HG02885 (cell line): ENCODE results near the gene OIP5.
"Not testable (repeated sequence)": the region's sequence is repeated elsewhere in the genome, so short reads cannot be mapped to it uniquely, and the experiment has no call there.

Experiments
- ATAC-seq: cut with Tn5 transposase; IDR thresholded peaks from one replicate; pipeline ENCODE4 v1.9.1; 2021; ENCODE audit warnings: mild to moderate bottlenecking; ENCODE audit not compliant: unreplicated experiment, poor library complexity

OIP5 gene

DNA sequence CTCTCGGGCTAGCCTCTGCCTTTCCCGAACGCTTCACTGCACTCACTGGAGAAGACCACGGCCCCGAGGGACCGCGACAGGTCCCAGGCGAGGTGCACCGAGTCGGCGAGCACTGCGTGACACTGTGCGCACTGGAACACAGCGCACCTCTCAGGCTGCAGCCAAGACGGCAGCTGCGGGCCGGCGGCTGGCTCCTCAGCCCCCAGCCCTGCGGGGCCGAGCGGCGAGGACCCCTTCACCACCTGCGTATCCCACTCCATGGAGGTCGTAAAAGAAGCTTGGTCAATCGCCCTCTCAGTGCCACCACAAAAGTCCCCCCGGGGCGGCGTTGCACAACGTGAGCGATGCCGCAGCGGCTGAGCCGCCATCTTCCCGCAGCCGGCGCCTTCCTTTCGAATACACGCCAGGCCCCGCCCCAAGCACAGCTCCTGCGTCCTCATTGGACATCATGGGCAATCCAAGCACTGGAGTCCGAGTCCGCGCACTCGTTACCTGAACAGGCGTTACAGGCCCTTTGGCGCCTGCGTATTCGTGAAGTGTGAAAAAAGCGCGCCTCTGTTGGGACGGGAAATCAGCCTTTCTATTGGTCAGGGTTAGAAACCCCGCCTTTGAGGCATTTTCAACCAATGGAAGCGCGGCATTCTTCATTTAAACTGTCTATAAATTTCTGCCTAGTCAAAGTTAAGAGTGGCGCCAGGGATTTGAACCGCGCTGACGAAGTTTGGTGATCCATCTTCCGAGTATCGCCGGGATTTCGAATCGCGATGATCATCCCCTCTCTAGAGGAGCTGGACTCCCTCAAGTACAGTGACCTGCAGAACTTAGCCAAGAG is at the start of gene OIP5, which contains the start of gene NUSAP1:
Gene OIP5 (minus strand): TSS at position 398 of the 832 bp plus-strand sequence. CDS start 30 bp downstream, at position 368.
Gene NUSAP1 (plus strand): TSS at position 688 of the 832 bp plus-strand sequence. CDS start 77 bp downstream, at position 765.
- peak; percentile 90 for ATAC-seq

DNA sequence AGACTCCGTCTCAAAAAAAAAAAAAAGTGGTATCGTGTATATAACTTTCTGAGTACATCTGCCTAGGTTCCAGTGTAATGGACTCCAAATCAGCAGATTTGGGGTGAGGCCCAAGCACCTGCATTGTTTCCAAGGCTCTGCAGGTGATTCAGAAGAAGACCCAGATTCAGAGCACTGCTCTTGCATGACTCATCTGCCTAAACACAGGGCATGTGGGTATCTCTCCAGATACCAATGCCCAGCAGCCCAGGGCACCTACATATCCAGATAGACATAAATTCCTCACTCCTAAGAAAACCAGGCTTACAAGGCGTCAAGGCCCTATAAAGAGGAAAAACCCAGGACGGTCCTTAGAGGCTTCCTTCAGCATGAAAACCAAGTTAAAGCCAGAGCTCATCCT is 45.6 kb upstream of the OIP5 start:
- no peak for ATAC-seq

DNA sequence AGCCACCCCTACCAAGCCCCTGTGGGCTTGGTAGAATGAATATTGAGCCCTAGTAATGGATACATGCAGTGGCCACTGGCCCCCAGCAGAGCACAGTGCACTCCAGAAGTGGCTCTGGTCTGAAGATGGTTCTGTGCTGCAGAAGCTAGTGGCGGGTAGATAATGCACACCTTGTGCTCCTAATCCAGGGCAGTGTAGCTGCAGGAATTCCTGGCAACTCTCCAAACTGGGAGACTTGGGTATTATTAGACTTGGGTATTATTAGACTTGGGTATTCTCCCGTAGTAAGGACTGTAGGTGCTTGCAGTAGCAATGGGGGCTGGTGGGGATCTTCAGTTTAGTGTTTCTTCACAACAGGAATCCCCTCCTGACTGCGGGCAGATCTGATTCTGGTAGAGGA is 35.0 kb upstream of the OIP5 start:
- ATAC-seq = no peak

DNA sequence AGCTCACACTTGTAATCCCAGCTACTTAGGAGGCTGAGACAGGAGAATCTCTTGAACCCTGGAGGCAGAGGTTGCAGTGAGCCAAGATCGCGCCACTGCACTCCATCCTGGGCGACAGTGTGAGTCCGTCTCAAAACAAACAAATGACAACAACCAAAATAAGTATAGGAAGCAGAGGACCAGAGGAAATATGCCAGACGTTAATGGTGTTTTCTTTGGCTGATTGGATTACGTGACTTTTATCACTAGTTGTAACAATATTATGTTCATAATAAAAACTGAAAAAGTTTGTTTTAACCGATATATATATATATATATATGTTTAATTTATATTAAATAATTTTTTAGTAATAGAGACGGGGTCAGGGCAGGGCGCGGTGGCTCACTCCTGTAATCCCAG is 22.0 kb upstream of the OIP5 start:
- no peak for ATAC-seq

DNA sequence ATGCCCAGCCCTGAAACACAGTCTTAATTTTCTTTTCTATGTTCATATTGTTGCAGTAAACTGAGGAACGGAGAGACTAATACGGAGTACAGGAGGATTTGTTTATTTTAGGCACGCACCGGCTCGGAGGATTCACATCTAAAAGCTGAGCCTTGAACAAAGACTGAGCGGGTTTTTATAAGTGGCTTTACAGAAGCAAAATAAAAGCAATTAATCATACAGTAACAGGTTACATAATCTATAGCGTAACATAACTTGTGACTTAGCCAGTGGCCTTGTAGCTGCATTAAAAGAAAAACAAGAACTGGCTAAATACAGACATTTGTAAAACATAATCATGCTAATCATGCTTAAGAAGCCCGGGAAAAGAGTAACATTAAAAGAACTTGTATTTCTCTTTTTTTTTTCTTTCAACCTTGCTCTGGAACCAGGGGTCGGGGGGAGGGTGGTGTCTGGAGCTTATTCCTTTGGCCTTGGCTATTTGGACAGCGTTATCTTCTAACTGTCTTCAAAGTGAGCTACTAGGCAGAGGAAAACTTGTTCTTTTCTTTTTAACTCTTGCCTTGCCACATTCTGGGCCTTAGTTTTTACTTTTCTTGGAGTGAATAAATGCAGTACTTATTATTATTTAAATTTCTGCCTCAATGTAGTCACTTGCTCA is 17.8 kb upstream of the OIP5 start:
- no peak for ATAC-seq

DNA sequence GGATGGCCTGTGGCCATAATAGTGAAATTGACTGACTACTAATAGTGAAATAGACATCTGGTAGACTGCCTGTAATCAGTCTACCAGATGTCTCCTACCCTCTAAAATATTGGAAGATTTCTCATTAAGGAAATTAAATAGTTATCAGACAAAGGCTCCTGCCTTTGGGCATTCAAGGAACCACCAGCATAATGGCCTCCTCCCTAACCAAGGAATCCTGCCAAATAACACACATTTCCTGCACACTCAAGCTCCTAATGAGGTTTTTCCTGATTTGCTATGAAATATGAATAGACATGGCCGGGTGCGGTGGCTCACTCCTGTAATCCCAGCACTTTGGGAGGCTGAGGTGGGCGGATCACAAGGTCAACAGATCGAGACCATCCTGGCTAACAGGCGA is 14.8 kb upstream of the OIP5 start:
- no peak for ATAC-seq

DNA sequence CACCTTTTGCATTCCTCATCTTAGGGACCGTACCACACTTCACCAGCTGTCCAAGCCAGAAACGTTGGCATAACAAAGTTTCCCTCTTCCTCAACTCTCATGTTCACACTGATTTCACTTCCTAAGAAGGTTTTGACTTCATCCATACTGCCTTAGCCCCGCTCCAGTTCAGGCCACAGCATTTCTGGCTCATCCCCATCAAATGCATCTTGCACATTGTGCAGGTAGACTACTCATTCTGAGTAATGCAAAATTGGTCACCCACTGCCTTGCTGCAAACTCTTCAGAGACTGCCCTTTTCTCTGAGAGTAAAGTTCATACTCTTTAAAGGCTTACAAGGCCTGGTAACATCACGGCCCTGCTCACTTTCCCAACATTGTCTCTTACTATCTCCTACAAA is 9.1 kb upstream of the OIP5 start:
- ATAC-seq = no peak

DNA sequence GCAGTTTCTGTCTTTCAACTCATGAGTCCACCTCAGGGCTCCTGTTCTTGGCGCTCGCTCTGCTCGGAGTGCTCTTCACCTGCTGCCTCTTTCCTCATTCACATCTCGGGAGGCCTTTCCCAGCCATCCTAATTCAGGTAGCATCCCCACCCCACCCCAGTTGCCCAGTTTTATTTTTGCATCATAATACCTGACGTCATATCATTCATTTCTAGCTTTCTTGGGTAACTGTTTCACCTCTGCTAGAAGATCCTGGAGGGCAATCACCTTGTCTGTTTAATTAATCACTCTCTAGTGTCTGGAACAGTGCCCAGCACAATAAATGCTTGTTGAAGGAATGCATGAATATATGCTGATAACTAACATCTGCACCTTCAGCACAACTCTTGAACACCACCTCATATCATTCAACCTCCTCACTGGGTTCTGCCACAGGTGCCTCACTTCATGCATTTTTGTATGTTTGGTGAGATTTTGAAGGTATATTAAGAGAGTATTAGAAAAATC is 7.9 kb upstream of the OIP5 start:
- ATAC-seq = no peak

DNA sequence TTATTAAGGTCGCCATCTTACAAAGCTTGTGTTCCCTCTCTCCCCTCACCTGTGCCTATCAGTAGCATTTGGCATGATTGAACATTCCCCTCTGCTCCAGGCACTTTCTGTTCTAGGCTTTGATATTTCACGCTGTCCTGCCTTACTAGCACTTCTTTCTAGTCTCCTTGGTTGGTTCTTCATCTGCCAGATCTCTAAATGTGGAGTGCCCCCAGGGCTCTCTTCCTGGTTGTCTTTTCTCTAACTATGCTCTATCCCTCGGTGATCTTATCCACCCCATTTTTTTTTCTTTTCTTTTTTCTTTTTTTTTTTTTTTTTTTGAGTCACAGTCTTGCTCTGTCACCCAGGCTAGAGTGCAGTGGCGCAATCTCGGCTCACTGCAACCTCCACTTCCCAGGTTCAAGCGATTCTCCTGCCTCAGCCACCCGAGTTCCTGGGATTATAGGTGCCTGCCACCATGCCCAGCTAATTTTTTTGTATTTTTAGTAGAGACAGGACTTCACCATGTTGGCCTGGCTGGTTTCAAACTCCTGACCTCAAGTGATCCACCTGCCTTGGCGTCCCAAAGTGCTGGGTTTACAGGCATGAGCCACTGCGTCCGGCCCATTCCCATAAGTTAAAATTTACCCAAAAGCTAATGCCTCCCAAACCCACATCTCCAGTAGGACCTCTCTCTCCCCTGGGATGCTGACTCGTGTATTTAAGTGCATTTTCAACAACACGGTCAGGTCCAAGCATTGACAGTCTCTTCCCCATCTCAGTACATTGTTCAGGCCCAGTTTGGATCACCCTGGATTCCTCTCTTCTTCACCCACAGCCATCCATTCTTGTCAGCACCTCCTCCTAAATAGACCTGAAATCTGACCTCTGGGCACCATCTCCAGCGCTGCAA is 5.5 kb upstream of the OIP5 start:
- no peak for ATAC-seq

DNA sequence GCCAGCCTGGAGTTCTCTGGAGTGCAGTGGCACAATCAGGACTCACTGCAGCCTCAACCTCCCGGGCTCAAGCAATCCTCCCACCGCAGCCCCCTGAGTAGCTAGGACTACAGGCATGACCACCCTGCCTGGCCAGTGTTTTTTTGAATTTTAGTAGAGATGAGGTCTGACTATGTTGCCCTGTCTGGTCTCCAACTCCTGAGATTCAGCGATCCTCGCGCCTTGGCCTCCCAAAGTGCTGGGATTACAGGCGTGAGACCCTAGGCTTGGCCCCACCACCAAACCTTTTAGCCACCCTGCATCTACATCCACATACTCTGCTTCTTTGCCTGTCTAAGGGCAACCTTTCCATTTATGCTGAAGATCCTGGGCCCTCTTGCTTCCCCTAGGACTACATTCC is 4.7 kb upstream of the OIP5 start:
- no peak for ATAC-seq

DNA sequence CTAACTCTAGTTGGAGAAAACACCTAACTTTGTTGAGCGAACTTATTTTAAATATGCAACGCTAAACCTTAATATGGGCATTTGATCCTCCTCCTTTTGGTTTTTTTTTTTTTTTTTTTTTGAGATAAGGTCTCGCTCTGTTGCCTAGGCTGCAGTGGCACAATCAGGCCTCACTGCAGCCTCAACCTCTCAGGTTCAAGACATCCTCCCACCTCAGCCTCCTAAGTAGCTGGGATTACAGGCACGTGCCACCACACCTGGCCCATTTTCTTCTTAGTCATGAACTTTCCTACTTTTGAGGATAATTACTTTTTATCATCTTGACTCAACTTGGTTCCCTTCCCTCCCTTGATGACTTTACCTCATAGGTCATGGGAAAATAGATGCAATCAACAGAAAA is 4.2 kb upstream of the OIP5 start:
- no peak for ATAC-seq

DNA sequence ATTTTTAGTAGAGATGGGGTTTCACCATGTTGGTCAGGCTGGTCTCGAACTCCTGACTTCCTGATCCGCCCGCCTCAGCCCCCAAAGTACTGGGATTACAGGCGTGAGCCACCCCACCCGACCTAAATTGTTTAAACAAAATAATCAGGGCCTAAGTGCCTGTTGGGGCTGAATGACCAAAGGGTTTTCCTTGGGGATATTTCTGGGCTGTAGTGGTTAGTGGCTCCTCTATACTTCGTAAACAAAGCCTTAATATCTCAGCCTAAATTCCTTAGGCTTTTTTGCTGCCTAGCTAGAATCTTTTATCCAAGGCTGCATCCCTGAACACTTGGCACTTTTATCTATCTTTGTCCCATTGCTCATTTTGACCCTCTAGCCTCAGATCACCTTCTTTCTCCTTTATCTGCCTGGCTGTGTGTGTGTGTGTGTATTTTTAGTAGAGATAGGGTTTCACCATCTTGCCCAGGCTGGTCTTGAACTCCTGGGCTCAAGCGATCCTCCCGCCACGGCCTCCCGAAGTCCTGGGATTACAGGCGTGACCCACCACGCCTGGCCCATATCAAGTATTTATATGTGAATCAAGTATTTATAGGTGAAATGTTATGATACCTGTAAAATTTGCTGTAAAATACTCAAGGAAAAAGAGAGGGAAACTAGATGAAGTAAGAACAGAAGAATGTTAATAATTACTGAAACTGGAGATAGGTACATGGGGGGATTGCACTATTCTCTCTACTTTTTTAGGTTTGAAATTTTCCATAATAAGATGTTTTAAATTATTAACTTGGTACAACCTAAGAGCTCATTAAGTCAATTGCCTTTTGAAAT is 2.1 kb upstream of the OIP5 start:
- no peak for ATAC-seq

DNA sequence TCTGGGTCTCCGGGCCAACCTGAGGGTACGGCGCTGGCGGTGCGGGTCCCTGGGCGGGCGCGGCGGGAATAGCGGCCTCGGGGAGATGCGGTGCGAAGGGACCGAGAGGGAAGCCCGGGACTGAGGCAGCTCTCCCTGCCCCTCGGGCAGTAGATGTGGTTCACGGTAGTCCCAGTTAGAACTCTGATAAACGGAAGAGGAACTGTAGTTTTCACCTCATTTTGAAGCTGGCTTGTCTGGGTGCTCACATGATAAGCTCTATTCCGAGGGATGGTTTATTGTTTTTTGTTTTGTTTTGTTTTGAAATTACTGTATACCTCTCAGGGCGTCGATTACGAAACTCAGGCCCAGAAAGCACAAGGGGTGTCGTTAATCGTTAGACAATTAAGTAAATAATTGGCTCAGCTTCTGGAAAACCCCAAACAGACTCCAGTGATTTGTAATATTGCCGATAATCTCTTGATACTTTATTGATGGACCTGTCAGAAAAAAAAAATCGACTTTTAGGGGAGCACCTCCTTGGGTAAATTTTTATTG is 703 bp upstream of the OIP5 start:
- peak; percentile 2 for ATAC-seq

DNA sequence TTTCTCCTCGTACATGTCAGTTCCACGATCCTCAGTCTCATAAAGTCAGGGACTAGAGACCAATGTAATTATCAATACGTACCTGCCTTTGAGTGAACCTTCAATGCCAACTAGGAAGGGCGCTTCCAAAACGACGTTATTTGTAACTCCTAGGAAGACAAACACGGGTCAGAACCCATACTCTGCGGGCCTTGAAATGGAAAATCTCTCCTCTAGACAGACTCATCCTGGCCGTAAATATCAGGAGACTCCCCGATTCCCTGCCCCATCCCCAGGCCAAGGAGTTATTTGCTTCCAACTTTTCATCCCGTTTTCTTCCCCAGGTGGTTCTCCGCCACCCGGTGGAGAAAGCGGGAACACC is 578 bp downstream of the OIP5 start:
- no peak for ATAC-seq

DNA sequence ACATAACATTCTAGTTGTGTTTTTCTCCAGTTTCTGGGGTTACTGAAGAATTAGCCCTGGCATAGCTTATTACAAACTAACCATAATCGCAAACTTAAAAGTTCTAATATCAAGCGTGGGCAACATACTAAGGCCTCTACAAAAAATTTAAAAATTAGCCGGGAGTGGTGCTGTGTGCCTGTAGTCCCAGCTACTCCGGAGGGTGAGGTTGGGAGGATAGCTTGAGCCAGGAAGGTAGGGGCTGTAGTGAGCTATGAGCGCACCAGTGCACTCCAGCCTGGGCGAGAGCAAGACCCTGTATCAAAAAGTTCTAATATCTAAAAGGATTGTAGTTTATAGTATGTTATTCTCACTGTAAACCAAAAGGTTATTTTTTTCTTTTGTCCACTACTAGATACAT is 1.1 kb downstream of the OIP5 start:
- ATAC-seq = no peak

DNA sequence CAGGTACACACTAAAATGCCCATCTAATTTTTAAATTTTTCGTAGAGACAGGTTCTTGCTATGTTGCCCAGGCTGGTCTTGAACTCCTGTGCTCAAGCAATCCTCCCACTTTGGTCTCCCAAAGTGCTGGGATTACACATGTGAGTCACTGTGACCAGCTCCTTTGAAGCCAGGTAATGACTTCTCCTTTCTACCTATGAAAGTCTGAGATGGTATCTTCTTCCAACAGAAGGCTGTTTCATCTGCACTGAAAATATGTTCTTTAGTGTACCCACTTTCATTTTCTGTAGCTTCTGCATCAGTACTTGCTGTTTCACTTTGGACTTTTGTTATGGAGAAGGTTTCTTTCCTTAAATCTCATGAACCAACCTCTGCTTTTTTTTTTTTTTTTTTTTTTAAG is 8.8 kb downstream of the OIP5 start:
- ATAC-seq = no peak

DNA sequence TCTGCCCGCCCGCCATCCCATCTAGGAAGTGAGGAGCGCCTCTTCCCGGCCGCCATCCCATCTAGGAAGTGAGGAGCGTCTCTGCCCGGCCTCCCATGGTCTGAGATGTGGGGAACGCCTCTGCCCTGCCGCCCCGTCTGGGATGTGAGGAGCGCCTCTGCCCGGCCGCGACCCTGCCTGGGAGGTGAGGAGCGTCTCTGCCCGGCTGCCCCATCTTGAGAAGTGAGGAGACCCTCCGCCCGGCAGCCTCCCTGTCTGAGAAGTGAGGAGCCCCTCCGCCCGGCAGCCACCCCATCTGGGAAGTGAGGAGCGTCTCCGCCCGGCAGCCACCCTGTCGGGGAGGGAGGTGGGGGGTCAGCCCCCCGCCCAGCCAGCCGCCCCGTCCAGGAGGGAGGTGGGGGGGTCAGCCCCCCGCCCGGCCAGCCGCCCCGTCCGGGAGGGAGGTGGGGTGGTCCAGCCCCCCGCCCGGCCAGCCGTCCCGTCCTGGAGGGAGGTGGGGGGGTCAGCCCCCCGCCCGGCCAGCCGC is 11.5 kb downstream of the OIP5 start:
- not testable (repeated sequence) for ATAC-seq

DNA sequence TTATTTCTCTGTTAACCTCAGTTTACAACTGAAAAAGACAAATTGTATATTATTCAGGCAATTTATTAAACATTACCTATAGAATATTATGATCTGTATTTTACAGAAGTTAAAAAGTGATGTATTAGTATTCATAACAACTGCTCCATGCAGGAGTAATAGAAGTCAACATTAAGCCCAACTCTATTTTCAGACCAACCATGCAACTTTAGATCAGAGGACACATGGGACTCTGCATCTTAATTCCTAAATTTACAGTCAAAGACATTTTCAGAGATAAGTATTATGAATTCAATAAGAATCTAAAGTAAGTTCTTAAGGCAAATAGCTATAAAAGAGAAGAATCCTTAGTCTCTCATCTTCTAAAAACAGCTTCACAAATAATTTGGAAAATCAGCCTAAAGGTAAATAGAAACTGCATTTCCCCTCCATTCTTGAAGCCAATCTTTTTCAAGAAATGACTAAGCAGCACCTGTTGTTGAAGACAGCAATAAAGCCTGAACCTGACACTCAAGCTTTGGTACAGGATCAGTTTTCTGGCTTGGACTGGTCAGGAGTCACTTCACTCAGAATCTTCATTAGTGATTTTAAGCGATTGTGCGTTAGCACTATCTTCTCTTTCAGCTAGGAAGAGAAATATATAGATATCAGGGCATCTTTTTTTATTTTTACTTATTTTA is 23.0 kb downstream of the OIP5 start:
- no peak for ATAC-seq

DNA sequence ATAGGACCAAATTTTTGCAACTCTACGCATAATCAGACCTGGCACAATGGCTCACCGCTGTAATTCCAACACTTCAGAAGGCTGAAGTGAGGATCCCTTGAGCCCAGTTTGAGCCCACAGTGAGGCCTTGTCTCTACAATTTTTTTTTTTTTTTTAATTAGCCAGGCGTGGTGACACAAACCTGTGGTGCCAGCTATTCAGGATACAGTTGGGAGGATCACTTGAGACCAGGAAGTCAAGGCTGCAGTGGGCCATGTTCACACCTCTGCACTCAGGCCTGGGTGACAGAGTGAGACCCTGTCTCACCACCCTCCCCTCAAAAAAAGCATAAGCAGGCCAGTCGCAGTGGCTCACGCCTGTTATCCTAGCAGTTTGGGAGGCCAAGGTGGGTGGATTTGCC is 24.7 kb downstream of the OIP5 start:
- no peak for ATAC-seq
